NCI-H2081 (cell line): ENCODE results near the gene WT1.

Experiments
- DNase-seq, 2 experiments: peaks; one replicate each; lab custom pipeline; 2025; lab: John Stamatoyannopoulos, UW

Gene WT1

GRCh38 chr11:32421992-32422391, 13.3 kb downstream of the WT1 start:
- no peak for DNase-seq

- DNase-seq, result no peak
Measured at GRCh38 chr11:32420937-32421901, 14.1 kb downstream of the WT1 start.

GRCh38 chr11:32420139-32420538, 15.2 kb downstream of the WT1 start:
- DNase-seq, result no peak

GRCh38 chr11:32418836-32419235, 16.5 kb downstream of the WT1 start:
- DNase-seq, result no peak

- DNase-seq, result no peak
Measured at GRCh38 chr11:32417806-32418205, 17.5 kb downstream of the WT1 start.

- DNase-seq, result no peak
Measured at GRCh38 chr11:32416301-32416700, 19.0 kb downstream of the WT1 start.

GRCh38 chr11:32414925-32415324, 20.4 kb downstream of the WT1 start:
- DNase-seq, result no peak

GRCh38 chr11:32411942-32412615, 23.3 kb downstream of the WT1 start:
- DNase-seq, result no peak

GRCh38 chr11:32405592-32405991, 29.7 kb downstream of the WT1 start:
- no peak for DNase-seq

GRCh38 chr11:32402836-32403235, 32.5 kb downstream of the WT1 start:
- no peak for DNase-seq

- DNase-seq, result no peak
Measured at GRCh38 chr11:32400670-32401369, 34.5 kb downstream of the WT1 start.

- DNase-seq, result no peak
Measured at GRCh38 chr11:32400196-32400595, 35.1 kb downstream of the WT1 start.

GRCh38 chr11:32396991-32397390, 38.3 kb downstream of the WT1 start:
- DNase-seq, result no peak

GRCh38 chr11:32396331-32396730, 39.0 kb downstream of the WT1 start:
- no peak for DNase-seq

GRCh38 chr11:32395127-32395526, 40.2 kb downstream of the WT1 start:
- DNase-seq, result no peak

GRCh38 chr11:32392840-32393239, 42.5 kb downstream of the WT1 start:
- DNase-seq, result no peak

GRCh38 chr11:32391956-32392553, 43.3 kb downstream of the WT1 start:
- DNase-seq, result no peak

GRCh38 chr11:32391479-32391878, 43.9 kb downstream of the WT1 start:
- no peak for DNase-seq

- DNase-seq, result no peak
Measured at GRCh38 chr11:32390712-32391111, 44.6 kb downstream of the WT1 start.

- no peak for DNase-seq
Measured at GRCh38 chr11:32388871-32389770, 46.2 kb downstream of the WT1 start.

- DNase-seq, result no peak
Measured at GRCh38 chr11:32388365-32388764, 47.0 kb downstream of the WT1 start.
